ENCODE results near the gene WDR7.

The WDR7 gene

GRCh38 chr18:56715121-56715520, 64.0 kb downstream of the WDR7 start:
- H3K27me3 ChIP-seq (ENCODE audit: insufficient read depth, low read length) = no peaks in the 10 kb centered on the region

GRCh38 chr18:56716692-56717146, 65.6 kb downstream of the WDR7 start:
- Histone ChIP-seq H3K4me3 (ENCODE audit: low read length) (no peak overlapping the region), H3K27me3 (ENCODE audit: insufficient read depth, low read length) (no peaks in the 10 kb centered on the region), H2AFZ (ENCODE audit: low read depth, low read length) (no peak overlapping the region), H3K4me1 (ENCODE audit: insufficient read depth, low read length) (peaks cover 3% of the 10 kb centered on the region), H3K9me3 (ENCODE audit: low read length) (no peaks in the 10 kb centered on the region), H3K36me3 (ENCODE audit: insufficient read depth, low read length) (no peaks in the 10 kb centered on the region)

More at GRCh38 chr18:56715121-56715520, 64.0 kb downstream of the WDR7 start:
- Histone ChIP-seq H3K9me3 (ENCODE audit: low read length) (no peaks in the 10 kb centered on the region), H3K36me3 (ENCODE audit: insufficient read depth, low read length) (no peaks in the 10 kb centered on the region), H2AFZ (ENCODE audit: low read depth, low read length) (no peak overlapping the region), H3K4me3 (ENCODE audit: low read length) (no peak overlapping the region), H3K4me1 (ENCODE audit: insufficient read depth, low read length) (peaks cover 3% of the 10 kb centered on the region)

- Histone ChIP-seq H3K4me1 (ENCODE audit: insufficient read depth, low read length) (peaks cover 3% of the 10 kb centered on the region), H3K36me3 (ENCODE audit: insufficient read depth, low read length) (no peaks in the 10 kb centered on the region), H3K9me3 (ENCODE audit: low read length) (peaks cover 2% of the 10 kb centered on the region), H3K27me3 (ENCODE audit: insufficient read depth, low read length) (no peaks in the 10 kb centered on the region), H2AFZ (ENCODE audit: low read depth, low read length) (no peak overlapping the region), H3K4me3 (ENCODE audit: low read length) (no peak overlapping the region)
These were observed 69.9 kb downstream of the WDR7 start for GRCh38 chr18:56721031-56721430.

- Histone ChIP-seq H3K9me3 (ENCODE audit: low read length) (peaks cover 2% of the 10 kb centered on the region), H3K4me1 (ENCODE audit: insufficient read depth, low read length) (peaks cover 3% of the 10 kb centered on the region), H2AFZ (ENCODE audit: low read depth, low read length) (no peak overlapping the region), H3K4me3 (ENCODE audit: low read length) (no peak overlapping the region), H3K27me3 (ENCODE audit: insufficient read depth, low read length) (no peaks in the 10 kb centered on the region), H3K36me3 (ENCODE audit: insufficient read depth, low read length) (no peaks in the 10 kb centered on the region)
These were observed 70.3 kb downstream of the WDR7 start for GRCh38 chr18:56721491-56721890.

GRCh38 chr18:56722518-56722917, 71.4 kb downstream of the WDR7 start:
- H2AFZ ChIP-seq (ENCODE audit: low read depth, low read length) = no peak overlapping the region
- H3K4me3 ChIP-seq (ENCODE audit: low read length) = no peak overlapping the region
- H3K27me3 ChIP-seq (ENCODE audit: insufficient read depth, low read length) = no peaks in the 10 kb centered on the region
- no peaks in the 10 kb centered on the region for H3K36me3 ChIP-seq (ENCODE audit: insufficient read depth, low read length)
- peaks cover 2% of the 10 kb centered on the region for H3K9me3 ChIP-seq (ENCODE audit: low read length)
- H3K4me1 ChIP-seq (ENCODE audit: insufficient read depth, low read length) = no peaks in the 10 kb centered on the region

- peaks cover 2% of the 10 kb centered on the region for H3K9me3 ChIP-seq (ENCODE audit: low read length)
- no peaks in the 10 kb centered on the region for H3K4me1 ChIP-seq (ENCODE audit: insufficient read depth, low read length)
- no peaks in the 10 kb centered on the region for H3K27me3 ChIP-seq (ENCODE audit: insufficient read depth, low read length)
- H3K36me3 ChIP-seq (ENCODE audit: insufficient read depth, low read length) = no peaks in the 10 kb centered on the region
- H3K4me3 ChIP-seq (ENCODE audit: low read length) = no peak overlapping the region
- no peak overlapping the region for H2AFZ ChIP-seq (ENCODE audit: low read depth, low read length)
These were observed 71.9 kb downstream of the WDR7 start for GRCh38 chr18:56723068-56723467.

DNA sequence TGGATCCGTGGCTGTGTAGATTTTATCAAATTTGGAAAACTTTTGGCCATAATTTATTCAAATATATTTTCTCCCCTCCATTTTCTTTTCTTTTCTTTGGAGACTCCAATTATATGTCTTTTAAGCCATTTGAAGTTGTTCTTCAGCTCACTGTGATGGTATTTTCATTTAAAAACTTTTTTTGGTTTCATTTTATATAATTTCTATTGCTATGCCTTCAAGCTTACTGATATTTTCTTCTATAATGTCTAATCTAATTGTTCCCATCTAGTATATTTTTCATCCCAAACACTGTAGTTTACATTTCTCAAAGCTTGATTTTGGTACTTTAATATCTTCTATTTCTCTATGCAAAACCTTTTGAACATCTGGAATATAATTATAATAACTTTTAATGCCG, 72.5 kb downstream of the WDR7 start:
- H3K4me3 ChIP-seq (ENCODE audit: low read length) = no peak overlapping the region
- H3K27me3 ChIP-seq (ENCODE audit: insufficient read depth, low read length) = no peaks in the 10 kb centered on the region
- H3K4me1 ChIP-seq (ENCODE audit: insufficient read depth, low read length) = no peaks in the 10 kb centered on the region
- no peak overlapping the region for H2AFZ ChIP-seq (ENCODE audit: low read depth, low read length)
- H3K36me3 ChIP-seq (ENCODE audit: insufficient read depth, low read length) = no peaks in the 10 kb centered on the region
- peaks cover 2% of the 10 kb centered on the region for H3K9me3 ChIP-seq (ENCODE audit: low read length)

- Histone ChIP-seq H2AFZ (ENCODE audit: low read depth, low read length) (no peak overlapping the region), H3K36me3 (ENCODE audit: insufficient read depth, low read length) (no peaks in the 10 kb centered on the region), H3K27me3 (ENCODE audit: insufficient read depth, low read length) (no peaks in the 10 kb centered on the region), H3K9me3 (ENCODE audit: low read length) (peaks cover 2% of the 10 kb centered on the region), H3K4me3 (ENCODE audit: low read length) (no peak overlapping the region), H3K4me1 (ENCODE audit: insufficient read depth, low read length) (no peaks in the 10 kb centered on the region)
These were observed 75.7 kb downstream of the WDR7 start for GRCh38 chr18:56726906-56727305.

GRCh38 chr18:56727399-56727798, 76.2 kb downstream of the WDR7 start:
- no peaks in the 10 kb centered on the region for H3K36me3 ChIP-seq (ENCODE audit: insufficient read depth, low read length)
- no peaks in the 10 kb centered on the region for H3K27me3 ChIP-seq (ENCODE audit: insufficient read depth, low read length)
- H2AFZ ChIP-seq (ENCODE audit: low read depth, low read length) = no peak overlapping the region
- H3K9me3 ChIP-seq (ENCODE audit: low read length) = peaks cover 2% of the 10 kb centered on the region
- no peak overlapping the region for H3K4me3 ChIP-seq (ENCODE audit: low read length)
- no peaks in the 10 kb centered on the region for H3K4me1 ChIP-seq (ENCODE audit: insufficient read depth, low read length)

GRCh38 chr18:56728741-56729140, 77.6 kb downstream of the WDR7 start:
- Histone ChIP-seq H2AFZ (ENCODE audit: low read depth, low read length) (no peak overlapping the region), H3K4me3 (ENCODE audit: low read length) (no peak overlapping the region), H3K36me3 (ENCODE audit: insufficient read depth, low read length) (no peaks in the 10 kb centered on the region), H3K27me3 (ENCODE audit: insufficient read depth, low read length) (no peaks in the 10 kb centered on the region), H3K4me1 (ENCODE audit: insufficient read depth, low read length) (no peaks in the 10 kb centered on the region), H3K9me3 (ENCODE audit: low read length) (peaks cover 2% of the 10 kb centered on the region)

- no peak overlapping the region for H2AFZ ChIP-seq (ENCODE audit: low read depth, low read length)
These were observed 87.0 kb downstream of the WDR7 start for GRCh38 chr18:56738184-56738583.

GRCh38 chr18:56739731-56740130, 88.6 kb downstream of the WDR7 start:
- H3K4me1 ChIP-seq (ENCODE audit: insufficient read depth, low read length) = no peaks in the 10 kb centered on the region
- no peaks in the 10 kb centered on the region for H3K27me3 ChIP-seq (ENCODE audit: insufficient read depth, low read length)
- H3K36me3 ChIP-seq (ENCODE audit: insufficient read depth, low read length) = no peaks in the 10 kb centered on the region
- no peak overlapping the region for H3K4me3 ChIP-seq (ENCODE audit: low read length)
- no peak overlapping the region for H2AFZ ChIP-seq (ENCODE audit: low read depth, low read length)
- no peaks in the 10 kb centered on the region for H3K9me3 ChIP-seq (ENCODE audit: low read length)

More at GRCh38 chr18:56738184-56738583, 87.0 kb downstream of the WDR7 start:
- Histone ChIP-seq H3K27me3 (ENCODE audit: insufficient read depth, low read length) (no peaks in the 10 kb centered on the region), H3K4me3 (ENCODE audit: low read length) (no peak overlapping the region), H3K36me3 (ENCODE audit: insufficient read depth, low read length) (no peaks in the 10 kb centered on the region), H3K4me1 (ENCODE audit: insufficient read depth, low read length) (no peaks in the 10 kb centered on the region), H3K9me3 (ENCODE audit: low read length) (no peaks in the 10 kb centered on the region)

DNA sequence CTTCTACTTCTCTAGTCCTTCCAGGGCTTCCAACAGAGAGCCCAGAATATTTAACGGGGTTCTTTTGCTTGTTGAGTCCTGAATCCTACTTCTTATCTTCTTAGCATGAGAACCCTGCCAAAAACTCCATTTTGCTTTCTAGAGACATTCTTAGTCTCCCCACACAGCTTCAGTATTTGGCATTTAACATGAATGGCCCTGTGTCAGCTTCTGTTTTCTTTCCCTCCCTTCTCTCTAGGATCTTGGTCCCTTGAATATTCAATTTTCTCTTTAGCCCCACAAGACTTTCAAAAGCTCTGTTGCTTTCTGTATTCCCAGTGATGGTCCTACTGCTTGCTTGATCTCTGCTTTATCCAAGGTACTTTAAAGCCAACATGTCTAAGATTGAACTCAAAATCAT, 89.5 kb downstream of the WDR7 start:
- Histone ChIP-seq H3K27me3 (ENCODE audit: insufficient read depth, low read length) (no peaks in the 10 kb centered on the region), H2AFZ (ENCODE audit: low read depth, low read length) (no peak overlapping the region), H3K36me3 (ENCODE audit: insufficient read depth, low read length) (no peaks in the 10 kb centered on the region), H3K9me3 (ENCODE audit: low read length) (no peaks in the 10 kb centered on the region), H3K4me1 (ENCODE audit: insufficient read depth, low read length) (no peaks in the 10 kb centered on the region), H3K4me3 (ENCODE audit: low read length) (no peak overlapping the region)

- Histone ChIP-seq H3K9me3 (ENCODE audit: low read length) (no peaks in the 10 kb centered on the region), H3K27me3 (ENCODE audit: insufficient read depth, low read length) (no peaks in the 10 kb centered on the region), H3K4me1 (ENCODE audit: insufficient read depth, low read length) (no peaks in the 10 kb centered on the region), H3K36me3 (ENCODE audit: insufficient read depth, low read length) (no peaks in the 10 kb centered on the region), H3K4me3 (ENCODE audit: low read length) (no peak overlapping the region), H2AFZ (ENCODE audit: low read depth, low read length) (no peak overlapping the region)
These were observed 90.5 kb downstream of the WDR7 start for GRCh38 chr18:56741685-56742084.

All from neuron (in vitro differentiated cells).